Gastrocnemius medialis (tissue), 4 donors: Measurements from ENCODE around the gene BIRC7. TPM values are rescaled to one million over a fixed set of nuclear protein-coding genes. Genes with fewer than 3 reads are reported as not detected.

Source experiments
- ATAC-seq, 2 donors: fragments of 150-250 bp; one replicate each; pipeline ENCODE4 v1.9.1; 2016
- DNase-seq, 2 donors: peaks; one replicate each; pipeline ENCODE4 v3.0.0-alpha.2; 2019
- H3K27ac ChIP-seq, 4 donors: fragments of 200-600 bp; sonication (generic); 1 replicate in 1 of 4; 2 replicates in 3 of 4; pipeline ENCODE4 v1.5.1; 2016 to 2018; ENCODE audit warnings: mild to moderate bottlenecking in 2 of 4, moderate library complexity in 1 of 4
- H3K27me3 ChIP-seq, 3 donors: fragments of 200-600 bp; sonication (generic) in 2 of 3; 1 replicate in 1 of 3; 2 replicates in 2 of 3; pipeline versions ENCODE4 v1.5.1 to v1.6.0; 2016 to 2019; ENCODE audit warnings: mild to moderate bottlenecking in 1 of 3, moderate library complexity in 1 of 3
- H3K36me3 ChIP-seq, 2 donors: fragments of 200-600 bp; sonication (generic) in 1 of 2; one replicate each; pipeline ENCODE4 v1.5.1; 2017 to 2018
- H3K4me1 ChIP-seq, 2 donors: fragments of 200-600 bp; sonication (generic) in 1 of 2; one replicate each; pipeline ENCODE4 v1.5.1; 2016 to 2017; ENCODE audit warnings: mild to moderate bottlenecking in 2 of 2
- H3K4me3 ChIP-seq, 4 donors: fragments of 200-600 bp; sonication (generic) in 3 of 4; 1 replicate in 1 of 4; 2 replicates in 3 of 4; pipeline ENCODE4 v1.5.1; 2016 to 2019; ENCODE audit warnings: mild to moderate bottlenecking in 2 of 4
- H3K9me3 ChIP-seq, 3 donors: fragments of 200-600 bp; sonication (generic) in 2 of 3; 1 replicate in 1 of 3; 2 replicates in 2 of 3; pipeline ENCODE4 v1.5.1; 2016 to 2019
- CTCF ChIP-seq, 5 experiments: fragments of 450-650 bp in 3 of 5; fragments of 200-600 bp in 2 of 5; sonication (generic) in 2 of 5; IDR thresholded peaks in 4 of 5; conservative IDR thresholded peaks in 1 of 5; 1 replicate in 4 of 5; 2 replicates in 1 of 5; pipeline ENCODE4 v1.5.1; 2016 to 2019; ENCODE audit warnings: antibody characterized with exemption in 5 of 5, mild to moderate bottlenecking in 3 of 5, moderate library complexity in 3 of 5
- POLR2A ChIP-seq, 2 donors: fragments of 450-650 bp; IDR thresholded peaks; one replicate each; pipeline ENCODE4 v1.6.1; 2017; ENCODE audit warnings: antibody characterized with exemption in 2 of 2, mild to moderate bottlenecking in 2 of 2, moderate library complexity in 2 of 2
- in situ Hi-C, 4 donors: fragments of 200-750 bp; cut with MboI; loops; one replicate each; pipeline versions ENCODE4 v1.15.0 to v1.8.0; 2017; ENCODE audit warnings: low sequenced_read_pairs in 4 of 4
- intact Hi-C: fragments of 100-400 bp; cut with DNase I; formaldehyde crosslinking; loops from one replicate; pipeline ENCODE4 v1.15.1; 2023; ENCODE audit warnings: low total_unique reads
- total RNA-seq, 4 donors: library from RNA; depleted of rRNA; stranded (reverse); fragments of >200 nt; gene quantifications; one replicate each; pipeline versions ENCODE4 v1.1.0 to v1.2.3, GENCODE V29; 2016

Gene BIRC7
- total RNA-seq, 4 donors from 2014 or later = not detected

- in situ Hi-C loops = no loop called here
- Histone ChIP-seq H3K4me3 (no peak overlapping the region), H3K4me1 (no peaks in the 10 kb centered on the region), H3K36me3 (no peaks in the 10 kb centered on the region), H3K27me3 (peaks cover 10 to 29% (median 15%) of the 10 kb centered on the region in 3 donors), H3K27ac (no peak overlapping the region), H3K9me3 (no peaks in the 10 kb centered on the region)
- intact Hi-C loops = no loop called here
- ATAC-seq (no peak), DNase-seq (no peak)
- TF ChIP-seq POLR2A (IDR thresholded peaks at IDR 0.05) (no peak), CTCF (IDR thresholded peaks at IDR 0.05 in 4 of 5, conservative IDR thresholded peaks at IDR 0.05 in 1 of 5) (no peak)
Measured at GRCh38 chr20:63239431-63239830, 3.7 kb downstream of the BIRC7 start.

- TF ChIP-seq POLR2A (IDR thresholded peaks at IDR 0.05) (no peak), CTCF (IDR thresholded peaks at IDR 0.05 in 4 of 5, conservative IDR thresholded peaks at IDR 0.05 in 1 of 5) (no peak)
- no peaks in the 10 kb centered on the region for H3K4me1 ChIP-seq
- DNase-seq (no peak), ATAC-seq (no peak)
- peaks cover 4 to 23% (median 9%) of the 10 kb centered on the region in 3 donors for H3K27me3 ChIP-seq
- H3K36me3 ChIP-seq = no peaks in the 10 kb centered on the region
- intact Hi-C loops = no loop called here
- H3K9me3 ChIP-seq = no peaks in the 10 kb centered on the region
- H3K27ac ChIP-seq = no peak overlapping the region
- in situ Hi-C loops = no loop called here
- H3K4me3 ChIP-seq = no peak overlapping the region
Measured at GRCh38 chr20:63240004-63240403, 4.3 kb downstream of the BIRC7 start.

GRCh38 chr20:63241272-63241671 is 5.6 kb downstream of the BIRC7 start:
- intact Hi-C loops (no loop called here), in situ Hi-C loops (no loop called here)
- Histone ChIP-seq H3K4me3 (no peak overlapping the region), H3K36me3 (no peaks in the 10 kb centered on the region), H3K9me3 (no peaks in the 10 kb centered on the region), H3K4me1 (no peaks in the 10 kb centered on the region), H3K27me3 (peaks cover 0 to 12% (median 0%) of the 10 kb centered on the region in 3 donors), H3K27ac (no peak overlapping the region)
- no peak for ATAC-seq
- no peak for DNase-seq
- TF ChIP-seq CTCF (IDR thresholded peaks at IDR 0.05 in 4 of 5, conservative IDR thresholded peaks at IDR 0.05 in 1 of 5) (no peak), POLR2A (IDR thresholded peaks at IDR 0.05) (no peak)

- DNase-seq = no peak
- Histone ChIP-seq H3K27me3 (peaks cover 0 to 8% (median 6%) of the 10 kb centered on the region in 3 donors), H3K9me3 (no peaks in the 10 kb centered on the region), H3K36me3 (no peaks in the 10 kb centered on the region), H3K4me3 (no peak overlapping the region), H3K4me1 (no peaks in the 10 kb centered on the region), H3K27ac (no peak overlapping the region)
- in situ Hi-C loops (no loop called here), intact Hi-C loops (no loop called here)
- ATAC-seq = no peak
- no peak for TF ChIP-seq POLR2A (IDR thresholded peaks at IDR 0.05)
Measured at GRCh38 chr20:63242736-63243135, 7.0 kb downstream of the BIRC7 start.

- H3K36me3 ChIP-seq = no peaks in the 10 kb centered on the region
- no peak for TF ChIP-seq POLR2A (IDR thresholded peaks at IDR 0.05)
- TF ChIP-seq CTCF (IDR thresholded peaks at IDR 0.05 in 4 of 5, conservative IDR thresholded peaks at IDR 0.05 in 1 of 5) = no peak
- no peak overlapping the region for H3K4me3 ChIP-seq
- no peak overlapping the region for H3K27ac ChIP-seq
- no peaks in the 10 kb centered on the region for H3K9me3 ChIP-seq
- ATAC-seq = no peak
- intact Hi-C loops = no loop called here
- no peak for DNase-seq
- in situ Hi-C loops = no loop called here
- no peaks in the 10 kb centered on the region for H3K4me1 ChIP-seq
- peaks cover 7 to 14% (median 8%) of the 10 kb centered on the region in 3 donors for H3K27me3 ChIP-seq
Measured at GRCh38 chr20:63243604-63244247, 8.0 kb downstream of the BIRC7 start.
